ENCODE measurements around the gene NUMB. TPM values are rescaled to one million over a fixed set of nuclear protein-coding genes. Genes with fewer than 3 reads are reported as not detected.

Gene NUMB
- total RNA-seq, result 32.1 TPM
- long read RNA-seq, transcript NUMB-211 (11 exons, 3,607 nt), result major isoform, 24 of 68 reads
- long read RNA-seq, partial matches to known transcripts, result 5 of 68 reads
- long read RNA-seq, other reads (novel, unspliced or antisense), result 35 of 68 reads

DNA sequence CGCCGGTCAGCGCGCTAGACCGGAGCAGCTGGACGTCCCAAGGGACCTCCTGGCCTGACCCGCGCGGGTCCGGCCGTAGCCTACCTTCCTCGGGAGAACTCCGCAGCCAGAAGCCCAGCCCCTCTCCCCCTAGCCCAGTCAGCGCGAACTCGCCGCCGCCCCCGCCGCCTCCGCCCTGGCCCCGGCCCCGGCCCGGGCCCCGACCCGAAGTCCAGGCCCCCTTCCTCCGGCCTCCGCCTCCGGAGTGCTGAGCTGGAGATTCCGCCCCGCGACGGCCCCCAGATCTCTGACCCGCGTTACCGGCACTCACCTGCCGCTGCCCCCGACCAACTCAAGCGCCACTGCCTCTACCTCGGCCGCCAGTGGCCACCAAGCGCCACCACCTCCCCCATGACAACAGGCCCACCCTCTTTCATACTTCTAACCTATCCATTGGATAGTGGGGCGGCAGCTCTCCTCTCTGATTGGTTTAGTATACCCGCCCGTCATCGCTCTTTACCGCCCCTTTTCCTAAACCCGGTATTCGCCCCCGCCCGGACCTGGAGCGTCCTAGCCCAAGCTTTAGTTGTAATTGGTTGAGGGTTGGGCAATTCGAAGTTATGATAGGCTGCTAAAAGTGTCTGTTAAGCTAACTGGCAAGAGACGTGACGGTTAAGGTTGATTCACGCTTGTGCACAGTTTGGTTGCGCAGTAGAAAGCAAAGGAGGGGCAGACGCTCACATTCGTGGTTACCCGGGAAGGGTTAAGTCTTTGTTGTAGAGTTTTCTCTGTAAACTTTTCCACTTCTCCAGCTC lies at the start of gene NUMB:
NUMB (minus strand) TSS at position 364 of the 794 bp plus-strand sequence. CDS start 102,795 bp downstream, outside the sequence.
- Histone ChIP-seq H3K4me1 (peaks cover 91% of the 10 kb centered on the region), H3K4me3 (peak within 1 kb of the TSS; percentile 96), H3K9me3 (replicated peaks) (no peaks in the 10 kb centered on the region), H3K27me3 (ENCODE audit: low read depth) (no peaks in the 10 kb centered on the region), H3K36me3 (no peaks in the 10 kb centered on the region), H3K27ac (replicated peaks) (peak within 1 kb of the TSS; percentile 94)
- intact Hi-C loops (cut with micrococcal nuclease), result no loop called here
- DNase-seq, result peak; percentile 96
- TF ChIP-seq, protein P1, sequence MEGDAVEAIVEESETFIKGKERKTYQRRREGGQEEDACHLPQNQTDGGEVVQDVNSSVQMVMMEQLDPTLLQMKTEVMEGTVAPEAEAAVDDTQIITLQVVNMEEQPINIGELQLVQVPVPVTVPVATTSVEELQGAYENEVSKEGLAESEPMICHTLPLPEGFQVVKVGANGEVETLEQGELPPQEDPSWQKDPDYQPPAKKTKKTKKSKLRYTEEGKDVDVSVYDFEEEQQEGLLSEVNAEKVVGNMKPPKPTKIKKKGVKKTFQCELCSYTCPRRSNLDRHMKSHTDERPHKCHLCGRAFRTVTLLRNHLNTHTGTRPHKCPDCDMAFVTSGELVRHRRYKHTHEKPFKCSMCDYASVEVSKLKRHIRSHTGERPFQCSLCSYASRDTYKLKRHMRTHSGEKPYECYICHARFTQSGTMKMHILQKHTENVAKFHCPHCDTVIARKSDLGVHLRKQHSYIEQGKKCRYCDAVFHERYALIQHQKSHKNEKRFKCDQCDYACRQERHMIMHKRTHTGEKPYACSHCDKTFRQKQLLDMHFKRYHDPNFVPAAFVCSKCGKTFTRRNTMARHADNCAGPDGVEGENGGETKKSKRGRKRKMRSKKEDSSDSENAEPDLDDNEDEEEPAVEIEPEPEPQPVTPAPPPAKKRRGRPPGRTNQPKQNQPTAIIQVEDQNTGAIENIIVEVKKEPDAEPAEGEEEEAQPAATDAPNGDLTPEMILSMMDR (IDR thresholded peaks at IDR 0.05; ENCODE audit: borderline replicate concordance), result peak; percentile 25

DNA sequence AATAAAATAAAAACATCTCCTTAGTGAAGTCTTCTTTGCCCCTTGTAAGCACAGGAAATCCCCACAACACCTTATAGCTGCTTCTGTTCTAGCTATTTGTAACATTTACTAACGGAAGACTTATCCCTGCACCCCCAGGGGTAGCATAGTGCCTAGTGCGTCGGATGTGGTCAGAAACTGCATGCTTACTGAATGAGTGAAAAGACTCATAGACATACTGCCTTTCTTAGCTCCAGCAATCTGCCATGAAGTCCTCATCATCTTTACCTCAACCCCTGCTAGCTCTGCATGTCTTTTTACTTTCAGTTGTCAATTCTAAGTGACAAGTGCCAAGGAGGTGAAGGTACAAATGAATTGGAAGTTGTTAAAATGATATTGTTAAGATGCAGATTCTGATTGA lies 45.3 kb upstream of the NUMB start:
- H3K9me3 ChIP-seq (replicated peaks), result no peaks in the 10 kb centered on the region
- peaks cover 68% of the 10 kb centered on the region for H3K36me3 ChIP-seq
- no peak overlapping the region for H3K4me3 ChIP-seq
- intact Hi-C loops (cut with micrococcal nuclease), result loop anchor here (10.0 kb wide), 1 partner anchor 131 kb away; no protein-coding TSS in a partner anchor
- no peak for DNase-seq
- no peak overlapping the region for H3K27ac ChIP-seq (replicated peaks)
- TF ChIP-seq, protein P1 (IDR thresholded peaks at IDR 0.05; ENCODE audit: borderline replicate concordance), result no peak
- H3K4me1 ChIP-seq, result no peaks in the 10 kb centered on the region
- H3K27me3 ChIP-seq (ENCODE audit: low read depth), result no peaks in the 10 kb centered on the region

DNA sequence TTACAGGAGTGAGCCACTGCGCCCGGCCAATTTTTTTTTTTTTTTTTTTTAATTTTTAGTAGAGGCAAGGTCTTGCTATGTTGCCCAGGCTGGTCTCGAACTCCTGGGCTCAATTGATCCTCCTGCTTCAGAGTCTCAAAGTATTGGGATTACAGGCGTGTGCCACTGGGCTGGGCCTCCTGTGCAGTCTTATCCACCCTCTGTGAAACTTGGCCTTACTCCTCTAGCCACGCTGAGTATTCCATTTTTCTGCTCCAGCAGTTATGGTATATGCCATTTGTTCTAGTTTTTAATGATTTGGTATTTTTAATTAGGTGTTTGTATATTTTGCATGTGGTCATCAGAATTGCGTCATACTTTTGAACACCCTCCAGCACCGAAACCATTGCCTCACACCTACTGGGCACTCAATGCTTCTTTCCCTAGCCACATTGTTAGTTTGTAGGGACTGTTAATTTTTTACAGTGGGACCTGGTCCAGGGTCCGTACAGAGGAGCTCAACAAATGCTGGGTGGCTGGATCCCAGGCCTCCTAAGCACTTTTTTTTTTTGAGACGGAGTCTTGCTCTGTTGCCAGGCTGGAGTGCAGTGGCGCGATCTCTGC lies 43.8 kb upstream of the NUMB start:
- H3K9me3 ChIP-seq (replicated peaks), result no peaks in the 10 kb centered on the region
- peaks cover 79% of the 10 kb centered on the region for H3K36me3 ChIP-seq
- no peak overlapping the region for H3K27ac ChIP-seq (replicated peaks)
- no peaks in the 10 kb centered on the region for H3K27me3 ChIP-seq (ENCODE audit: low read depth)
- TF ChIP-seq, protein P1 (IDR thresholded peaks at IDR 0.05; ENCODE audit: borderline replicate concordance), result no peak
- H3K4me3 ChIP-seq, result no peak overlapping the region
- no peaks in the 10 kb centered on the region for H3K4me1 ChIP-seq
- intact Hi-C loops (cut with micrococcal nuclease), result loop anchor here (10.0 kb wide), 1 partner anchor 133 kb away; no protein-coding TSS in a partner anchor
- DNase-seq, result no peak

DNA sequence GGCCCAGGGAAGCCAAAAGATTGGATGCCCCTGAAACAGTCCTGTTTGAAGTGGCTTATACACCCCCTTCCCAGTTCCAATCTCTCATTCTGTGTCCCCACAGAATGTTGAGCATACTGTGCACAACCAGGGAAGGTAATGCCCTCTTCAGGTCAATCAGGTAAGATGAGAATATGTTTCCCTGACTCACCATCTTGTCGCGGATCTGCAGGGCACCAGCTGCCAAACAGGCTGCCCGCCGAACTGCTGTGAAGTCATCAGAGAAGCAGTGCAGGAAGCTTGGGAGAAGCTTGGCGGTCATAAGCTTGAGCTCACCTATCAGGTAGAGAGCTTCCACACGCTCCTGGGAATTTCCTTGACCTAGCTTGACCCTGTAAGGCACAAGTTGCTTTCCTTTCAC lies 42.0 kb upstream of the NUMB start:
- Histone ChIP-seq H3K27ac (replicated peaks) (no peak overlapping the region), H3K4me3 (no peak overlapping the region), H3K36me3 (peaks cover 72% of the 10 kb centered on the region), H3K27me3 (ENCODE audit: low read depth) (no peaks in the 10 kb centered on the region), H3K9me3 (replicated peaks) (no peaks in the 10 kb centered on the region), H3K4me1 (no peaks in the 10 kb centered on the region)
- intact Hi-C loops (cut with micrococcal nuclease), result loop anchor here (10.0 kb wide), 1 partner anchor 134 kb away; no protein-coding TSS in a partner anchor
- DNase-seq, result no peak
- TF ChIP-seq, protein P1 (IDR thresholded peaks at IDR 0.05; ENCODE audit: borderline replicate concordance), result no peak

DNA sequence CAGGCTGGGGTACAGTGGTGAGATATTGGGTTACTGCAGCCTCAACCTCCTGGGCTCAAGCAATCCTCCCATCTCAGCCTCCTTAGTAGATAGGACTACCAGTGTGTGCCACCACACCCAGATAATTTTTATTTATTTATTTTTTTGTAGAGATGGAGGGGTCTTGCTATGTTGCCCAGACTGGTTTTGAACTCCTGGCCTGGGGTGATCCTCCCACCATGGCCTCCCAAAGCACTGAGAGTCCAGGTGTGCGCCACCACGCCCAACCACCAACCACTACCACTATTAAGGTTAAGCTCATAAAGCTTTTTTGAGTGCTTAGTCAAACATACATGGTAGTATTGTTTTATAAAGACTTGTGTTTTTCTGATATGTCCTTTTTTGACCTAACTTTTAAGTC lies 36.2 kb upstream of the NUMB start:
- intact Hi-C loops (cut with micrococcal nuclease), result no loop called here
- TF ChIP-seq, protein P1 (IDR thresholded peaks at IDR 0.05; ENCODE audit: borderline replicate concordance), result no peak
- DNase-seq, result no peak
- H3K4me3 ChIP-seq, result no peak overlapping the region
- H3K4me1 ChIP-seq, result peaks cover 48% of the 10 kb centered on the region
- peaks cover 42% of the 10 kb centered on the region for H3K36me3 ChIP-seq
- no peaks in the 10 kb centered on the region for H3K27me3 ChIP-seq (ENCODE audit: low read depth)
- no peaks in the 10 kb centered on the region for H3K9me3 ChIP-seq (replicated peaks)
- H3K27ac ChIP-seq (replicated peaks), result no peak overlapping the region

All from left ventricle myocardium inferior (tissue), 1 donor.